ENCODE results near the gene PLEKHA6. TPM values are rescaled to one million over a fixed set of nuclear protein-coding genes. Genes with fewer than 3 reads are reported as not detected.
A peak's percentile ranks its signal among the peaks of the same experiment; 100 is the strongest.

PLEKHA6 gene
- total and polyA plus RNA-seq, 2 experiments from 2014 or later = 2.8 to 6.2 TPM

- DNase-seq (ENCODE audit: low spot score) (no peak), ATAC-seq (no peak)
- Histone ChIP-seq H3K79me2 (replicated peaks; ENCODE audit: insufficient read depth) (no peaks in the 10 kb centered on the region; the same call in 1 of the 2 replicates), H4K20me1 (replicated peaks; ENCODE audit: insufficient read depth) (no peaks in the 10 kb centered on the region), H3K36me3 (ENCODE audit: insufficient read depth) (no peaks in the 10 kb centered on the region), H3F3A (replicated peaks; ENCODE audit: low read depth) (0 out of 2 replicates have a peak, but pooled peaks cover 5% of the 10 kb centered on the region), H3K4me1 (ENCODE audit: insufficient read depth) (peaks cover 65% of the 10 kb centered on the region), H3K9me2 (ENCODE audit: insufficient read depth) (no peaks in the 10 kb centered on the region), H2AFZ (peak overlapping the region; percentile 75; the same call in 1 of the 2 replicates), H3K4me3 (peak overlapping the region; percentile 49), H3K27ac (ENCODE audit: low read depth) (no peak overlapping the region), H3K27me3 (ENCODE audit: insufficient read depth) (no peaks in the 10 kb centered on the region), H3K4me2 (peak overlapping the region; percentile 75)
- H3K4me3 Mint-ChIP-seq = peak overlapping the region; percentile 68
- no peaks in the 10 kb centered on the region for H3K36me3 Mint-ChIP-seq (ENCODE audit: low read depth)
- H3K9me3 Mint-ChIP-seq = no peaks in the 10 kb centered on the region
- TF ChIP-seq EZH2phosphoT487 (IDR thresholded peaks at IDR 0.05; ENCODE audit: unreplicated experiment) = no peak
- peaks cover 9% of the 10 kb centered on the region for H3K27me3 Mint-ChIP-seq (ENCODE audit: insufficient read depth, low read depth, poor library complexity)
- peaks cover 67% of the 10 kb centered on the region for H3K4me1 Mint-ChIP-seq
- H3K27ac Mint-ChIP-seq = no peak overlapping the region
These were observed 51.6 kb downstream of the PLEKHA6 start for GRCh38 chr1:204308023-204308628.

- no peaks in the 10 kb centered on the region for H3K9me3 Mint-ChIP-seq
- H3K4me1 Mint-ChIP-seq = peaks cover 69% of the 10 kb centered on the region
- Histone ChIP-seq H2AFZ (peak overlapping the region; percentile 75), H3K9me2 (ENCODE audit: insufficient read depth) (no peaks in the 10 kb centered on the region), H3K79me2 (replicated peaks; ENCODE audit: insufficient read depth) (no peaks in the 10 kb centered on the region; the same call in 1 of the 2 replicates), H3K27me3 (ENCODE audit: insufficient read depth) (no peaks in the 10 kb centered on the region), H3K4me2 (peak overlapping the region; percentile 75), H3K4me3 (peak overlapping the region; percentile 49), H3K4me1 (ENCODE audit: insufficient read depth) (peaks cover 69% of the 10 kb centered on the region), H4K20me1 (replicated peaks; ENCODE audit: insufficient read depth) (no peaks in the 10 kb centered on the region), H3K27ac (ENCODE audit: low read depth) (0 out of 2 replicates have a peak overlapping the region, but pooled peaks have one; percentile 28), H3F3A (replicated peaks; ENCODE audit: low read depth) (0 out of 2 replicates have a peak, but pooled peaks cover 5% of the 10 kb centered on the region), H3K36me3 (ENCODE audit: insufficient read depth) (no peaks in the 10 kb centered on the region)
- H3K36me3 Mint-ChIP-seq (ENCODE audit: low read depth) = 0 out of 3 replicates have a peak, but pooled peaks cover under 1% of the 10 kb centered on the region
- peak in 1 of 2 experiments; percentile 48; a peak in 2 of 4 replicates for TF ChIP-seq CTCF (conservative IDR thresholded peaks at IDR 0.05; ENCODE audit: low read depth in 2 of 2)
- no peak for TF ChIP-seq ZNF114 (CRISPR knock-in tag; IDR thresholded peaks at IDR 0.05)
- no peak for TF ChIP-seq POLR2AphosphoS5 (IDR thresholded peaks at IDR 0.05; ENCODE audit: low read depth)
- ATAC-seq (peak; percentile 87), DNase-seq (ENCODE audit: low spot score) (peak; percentile 77)
- H3K4me3 Mint-ChIP-seq = peak overlapping the region; percentile 68
- H3K27me3 Mint-ChIP-seq (ENCODE audit: insufficient read depth, low read depth, poor library complexity) = peaks cover 9% of the 10 kb centered on the region
- no peak overlapping the region for H3K27ac Mint-ChIP-seq
These were observed 52.3 kb downstream of the PLEKHA6 start for GRCh38 chr1:204307334-204307883.

GRCh38 chr1:204306076-204306475, 53.7 kb downstream of the PLEKHA6 start:
- Histone ChIP-seq H3K27me3 (ENCODE audit: insufficient read depth) (no peaks in the 10 kb centered on the region), H4K20me1 (replicated peaks; ENCODE audit: insufficient read depth) (no peaks in the 10 kb centered on the region)
- H3K4me3 Mint-ChIP-seq = peak overlapping the region; percentile 68
- TF ChIP-seq ETS1 (IDR thresholded peaks at IDR 0.05) = no peak
- no peak for TF ChIP-seq CTCF (conservative IDR thresholded peaks at IDR 0.05; ENCODE audit: low read depth in 2 of 2)
- no peak for TF ChIP-seq EZH2phosphoT487 (IDR thresholded peaks at IDR 0.05; ENCODE audit: unreplicated experiment)
- no peak for TF ChIP-seq EZH2 (IDR thresholded peaks at IDR 0.05; ENCODE audit: low read depth, unreplicated experiment)
- TF ChIP-seq REST (IDR thresholded peaks at IDR 0.05; ENCODE audit: unreplicated experiment) = no peak
- TF ChIP-seq POLR2AphosphoS5 (IDR thresholded peaks at IDR 0.05; ENCODE audit: low read depth) = no peak
- no peak for TF ChIP-seq NANOG (IDR thresholded peaks at IDR 0.05; ENCODE audit: borderline replicate concordance)

More at GRCh38 chr1:204306076-204306475, 53.7 kb downstream of the PLEKHA6 start:
- DNase-seq (ENCODE audit: low spot score) (no peak), ATAC-seq (no peak)
- Histone ChIP-seq H3K79me2 (replicated peaks; ENCODE audit: insufficient read depth) (no peaks in the 10 kb centered on the region; the same call in 1 of the 2 replicates), H3K4me2 (peak overlapping the region; percentile 75), H3F3A (replicated peaks; ENCODE audit: low read depth) (0 out of 2 replicates have a peak, but pooled peaks cover 5% of the 10 kb centered on the region), H3K9me2 (ENCODE audit: insufficient read depth) (peaks cover 10% of the 10 kb centered on the region; the same call in 1 of the 2 replicates), H2AFZ (no peak overlapping the region), H3K27ac (ENCODE audit: low read depth) (no peak overlapping the region), H3K4me3 (no peak overlapping the region), H3K36me3 (ENCODE audit: insufficient read depth) (no peaks in the 10 kb centered on the region), H3K4me1 (ENCODE audit: insufficient read depth) (peaks cover 67% of the 10 kb centered on the region)
- Mint-ChIP-seq H3K27me3 (ENCODE audit: insufficient read depth, low read depth, poor library complexity) (peaks cover 11% of the 10 kb centered on the region), H3K9me3 (no peaks in the 10 kb centered on the region), H3K36me3 (ENCODE audit: low read depth) (peaks cover 8% of the 10 kb centered on the region), H3K4me1 (peaks cover 69% of the 10 kb centered on the region), H3K27ac (peak overlapping the region; percentile 25; the same call in 1 of the 2 replicates)

All from GM23338 (cell line).